Choroid plexus epithelial cell (primary cell): ENCODE results near the gene ZFPM1.

ENCODE experiments used
- DNase-seq: peaks from one replicate; pipeline ENCODE4 v3.0.0-alpha.2; 2010; ENCODE audit warnings: low read depth
- H3K4me3 ChIP-seq: 2 replicates; pipeline ENCODE4 v1.5.1; 2011; ENCODE audit warnings: low read depth, mild to moderate bottlenecking, control low read depth, low read length, moderate library complexity
- CTCF ChIP-seq: conservative IDR thresholded peaks from 2 replicates; pipeline ENCODE4 v1.5.1; 2011; ENCODE audit warnings: low read depth, mild to moderate bottlenecking, control low read depth, inconsistent platforms, low read length, moderate library complexity

The ZFPM1 gene

GRCh38 chr16:88442727-88443576 lies 10.1 kb upstream of the ZFPM1 start:
- H3K4me3 ChIP-seq = no peak overlapping the region
- peak; percentile 71 for DNase-seq
- peak; percentile 92 for TF ChIP-seq CTCF

- TF ChIP-seq CTCF = no peak
- peak; percentile 48 for DNase-seq
- H3K4me3 ChIP-seq = no peak overlapping the region
Measured at GRCh38 chr16:88444826-88445582, 8.1 kb upstream of the ZFPM1 start.

- H3K4me3 ChIP-seq = no peak overlapping the region
- no peak for TF ChIP-seq CTCF
- DNase-seq = no peak
Measured at GRCh38 chr16:88445583-88445960, 7.5 kb upstream of the ZFPM1 start.

- no peak overlapping the region for H3K4me3 ChIP-seq
- TF ChIP-seq CTCF = no peak
- DNase-seq = no peak
Measured at GRCh38 chr16:88446061-88446460, 7.0 kb upstream of the ZFPM1 start.

- TF ChIP-seq CTCF = no peak
Measured at GRCh38 chr16:88446736-88447135, 6.3 kb upstream of the ZFPM1 start.

GRCh38 chr16:88447881-88448280 lies 5.2 kb upstream of the ZFPM1 start:
- no peak overlapping the region for H3K4me3 ChIP-seq
- no peak for TF ChIP-seq CTCF
- DNase-seq = no peak

More at GRCh38 chr16:88446736-88447135, 6.3 kb upstream of the ZFPM1 start:
- DNase-seq = no peak
- H3K4me3 ChIP-seq = no peak overlapping the region
